Measurements from ENCODE around the gene NAGS.
A peak's percentile ranks its signal among the peaks of the same experiment; 100 is the strongest.
"Not testable (repeated sequence)": the region's sequence is repeated elsewhere in the genome, so short reads cannot be mapped to it uniquely, and the experiment has no call there.

NAGS gene

GRCh38 chr17:44007346-44008204, 3.2 kb downstream of the NAGS start:
- DNase-seq: no peak

DNA sequence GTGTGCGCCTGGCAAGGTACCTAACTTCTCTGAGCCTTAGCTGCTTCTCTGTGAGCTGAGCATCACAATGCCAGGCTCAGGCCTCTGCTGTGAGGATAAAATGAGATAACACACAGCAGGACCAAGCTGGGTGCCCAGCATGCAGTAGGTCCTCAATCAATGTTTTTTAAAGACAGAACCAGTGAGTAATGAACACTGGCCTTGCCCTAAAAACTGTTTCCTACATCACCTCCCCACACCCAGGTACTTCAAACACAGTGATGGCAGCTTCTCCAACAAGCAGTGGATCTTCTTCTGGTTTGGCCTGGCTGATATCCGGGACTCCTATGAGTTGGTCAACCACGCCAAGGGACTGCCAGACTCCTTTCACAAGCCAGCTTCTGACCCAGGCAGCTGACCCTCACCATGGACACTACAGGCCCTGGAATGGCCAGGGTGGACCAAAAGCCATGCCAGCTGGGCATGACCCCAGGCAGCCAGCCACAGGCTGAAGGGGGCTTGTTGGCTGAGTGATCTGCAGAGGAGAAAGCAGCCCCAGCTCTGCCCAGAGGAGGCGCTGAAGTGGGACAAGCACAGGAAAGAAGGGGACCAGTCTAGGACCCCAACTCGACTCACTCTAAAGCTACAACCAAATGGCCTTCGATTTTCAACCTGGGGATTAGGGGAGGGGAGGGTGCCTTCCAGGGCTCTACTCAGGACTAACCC, 3.9 kb downstream of the NAGS start:
- no peak for DNase-seq

DNA sequence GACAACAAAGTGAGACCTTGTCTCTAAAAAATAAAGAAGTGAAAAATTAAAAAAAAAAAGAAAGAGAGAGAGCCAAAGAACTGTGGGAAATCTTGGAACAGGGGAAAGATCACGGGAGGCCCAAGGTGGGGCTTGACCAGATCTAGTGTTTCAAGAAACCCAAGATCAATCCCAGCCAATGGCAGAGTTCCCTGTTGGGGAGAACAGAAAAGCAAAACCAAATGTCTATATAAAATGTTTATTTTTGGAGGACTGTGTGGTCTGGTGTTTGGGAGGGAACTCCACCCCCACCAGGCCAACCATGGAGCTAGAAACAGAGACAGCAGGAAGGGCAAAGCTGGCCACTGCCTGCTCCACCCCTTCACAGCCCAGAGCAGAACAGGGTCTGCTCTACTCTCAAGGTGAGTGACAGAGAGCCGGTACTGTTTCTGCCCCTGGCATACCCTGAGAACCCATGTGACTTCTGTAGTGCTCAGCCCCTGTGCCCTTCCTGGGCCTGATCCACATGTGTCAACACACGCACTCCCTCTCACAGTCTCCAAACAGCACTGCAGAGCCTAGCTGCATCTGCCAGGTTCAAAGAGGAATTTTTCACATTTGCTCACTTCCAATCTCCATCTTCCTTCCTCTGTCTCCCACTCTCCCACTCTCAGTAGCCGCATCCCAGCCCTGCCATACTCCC, 6.7 kb downstream of the NAGS start:
- DNase-seq: no peak

DNA sequence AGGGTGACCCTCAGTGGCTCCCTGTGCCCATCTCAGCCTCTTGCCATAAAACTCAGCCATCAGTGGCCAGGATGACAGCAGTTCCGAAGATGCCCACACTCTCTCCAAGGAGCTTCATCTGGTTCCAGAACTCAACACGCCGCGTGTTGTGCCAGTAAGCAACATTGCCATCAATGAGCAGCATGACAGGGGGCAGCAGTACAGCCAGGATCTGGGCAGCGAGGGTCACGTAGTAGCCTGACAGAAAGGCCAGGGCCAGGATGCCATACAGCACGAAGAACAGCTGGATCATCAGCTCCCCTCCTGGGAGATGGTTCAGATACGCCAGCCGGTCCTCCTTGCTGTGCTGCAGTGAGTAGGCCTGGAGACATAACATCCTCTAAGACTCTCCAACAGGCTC, 7.5 kb downstream of the NAGS start:
- DNase-seq: no peak

DNA sequence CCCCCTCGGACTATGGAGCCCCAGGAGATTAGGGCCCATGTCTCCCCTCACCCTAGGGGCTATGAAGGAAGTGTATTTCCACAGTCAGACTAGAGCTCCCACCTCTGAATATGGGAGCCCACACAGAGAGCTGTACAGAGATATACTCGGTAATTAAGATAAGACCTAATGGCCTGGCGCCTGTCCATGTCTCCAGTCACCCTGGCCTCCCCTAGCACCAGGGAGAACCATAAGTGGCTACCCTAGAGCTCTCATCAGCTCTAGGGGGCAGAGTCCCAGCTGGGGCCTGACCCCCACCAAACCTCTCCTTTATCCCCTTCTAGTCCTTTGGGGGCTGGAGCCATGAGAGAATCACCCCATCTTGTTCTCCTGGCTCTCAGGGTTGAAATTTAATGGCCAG, 8.0 kb downstream of the NAGS start:
- DNase-seq: no peak

DNA sequence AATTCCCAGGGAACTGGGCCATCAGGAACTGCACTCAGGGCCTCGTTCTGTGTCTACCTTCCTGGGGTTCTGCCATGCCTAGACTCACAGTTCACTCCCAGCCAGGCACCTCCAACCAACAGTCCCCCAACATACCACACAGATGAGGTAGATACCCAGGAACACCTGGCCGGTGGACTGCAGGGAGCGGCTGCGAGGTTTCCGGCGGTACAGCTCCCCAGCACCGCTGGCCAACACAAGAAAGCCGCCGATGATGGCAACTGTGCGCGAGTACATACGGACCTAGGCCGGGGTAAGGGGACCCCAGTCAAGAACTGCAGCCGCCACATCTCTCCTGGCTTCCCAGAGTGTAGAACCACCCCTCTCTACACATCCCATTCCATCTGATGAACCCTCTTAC, 8.5 kb downstream of the NAGS start:
- DNase-seq: no peak

GRCh38 chr17:44014133-44014436, 9.7 kb downstream of the NAGS start:
- DNase-seq: no peak

- peak; percentile 89 for DNase-seq
Observed at GRCh38 chr17:44014437-44015172, 10.2 kb downstream of the NAGS start, which contains the start of gene TMEM101. Gene TMEM101 (minus strand): TSS chr17:44014963. CDS start chr17:44014952, 11 bp downstream.

DNA sequence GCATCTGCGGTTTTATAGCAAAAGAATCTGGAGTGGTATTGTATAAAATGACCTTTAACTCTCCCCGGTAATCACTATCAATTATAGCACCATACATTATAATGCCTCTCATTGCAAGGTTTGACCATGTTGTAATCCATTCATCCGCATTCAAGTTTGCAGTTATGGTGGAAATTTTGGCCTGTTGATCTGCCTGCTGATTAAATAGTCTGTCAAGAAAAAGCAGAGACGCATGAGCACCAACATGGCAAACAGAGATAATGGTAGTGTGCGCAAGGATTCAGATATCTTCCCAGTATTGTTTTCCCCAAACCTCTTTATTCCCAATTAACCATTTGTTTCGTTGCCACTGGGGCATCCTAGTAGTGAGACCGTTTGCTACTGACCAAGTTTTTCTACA, 16.8 kb downstream of the NAGS start:
- not testable (repeated sequence) for DNase-seq

DNA sequence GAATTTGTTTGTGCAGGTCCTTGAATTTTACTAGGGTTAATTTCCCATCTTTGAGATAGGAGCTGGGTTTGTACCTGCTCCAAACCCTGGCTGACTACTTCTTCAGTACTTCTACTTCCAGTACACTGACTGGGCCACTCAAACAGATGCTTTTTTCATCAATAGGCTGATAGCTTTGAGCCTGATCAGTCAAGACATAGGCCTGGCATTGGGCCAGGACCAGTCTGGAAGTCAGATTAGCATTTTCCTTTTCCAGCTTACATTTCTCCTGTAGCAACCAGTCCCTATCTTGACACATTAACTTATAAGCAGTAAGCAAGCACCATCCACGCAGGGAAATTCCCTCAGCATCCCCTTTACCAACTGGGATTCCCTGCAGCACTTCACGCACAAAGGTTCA, 17.8 kb downstream of the NAGS start:
- DNase-seq: no peak

GRCh38 chr17:44023545-44024270, 19.3 kb downstream of the NAGS start:
- DNase-seq: no peak

GRCh38 chr17:44024271-44024663, 19.8 kb downstream of the NAGS start:
- no peak for DNase-seq

GRCh38 chr17:44024853-44025252, 20.4 kb downstream of the NAGS start:
- no peak for DNase-seq

- no peak for DNase-seq
Observed at GRCh38 chr17:44029736-44030135, 25.3 kb downstream of the NAGS start.

- DNase-seq: no peak
Observed at GRCh38 chr17:44030482-44030881, 26.1 kb downstream of the NAGS start.

- DNase-seq: no peak
Observed at GRCh38 chr17:44033861-44034408, 29.5 kb downstream of the NAGS start.

GRCh38 chr17:44034688-44035087, 30.3 kb downstream of the NAGS start:
- not testable (repeated sequence) for DNase-seq

DNA sequence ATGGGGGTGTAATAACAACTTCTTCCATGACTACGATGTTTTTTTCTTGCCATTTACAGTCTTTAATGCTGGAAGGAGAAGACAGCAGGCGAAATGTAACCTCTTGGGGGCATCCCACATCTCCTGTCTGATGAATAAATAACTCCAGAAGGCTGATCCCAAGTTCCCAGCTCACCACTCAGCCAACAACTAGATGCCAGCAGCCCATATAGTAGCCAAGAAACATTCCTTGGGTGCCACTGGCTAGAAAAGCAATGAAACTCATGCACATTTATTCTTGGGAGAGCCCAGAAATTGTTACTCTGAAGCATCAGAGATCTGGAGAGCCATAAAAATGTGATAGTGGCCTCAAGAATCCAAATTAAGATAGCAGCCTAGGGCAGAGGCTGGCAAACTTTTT, 33.0 kb downstream of the NAGS start:
- DNase-seq: no peak

DNA sequence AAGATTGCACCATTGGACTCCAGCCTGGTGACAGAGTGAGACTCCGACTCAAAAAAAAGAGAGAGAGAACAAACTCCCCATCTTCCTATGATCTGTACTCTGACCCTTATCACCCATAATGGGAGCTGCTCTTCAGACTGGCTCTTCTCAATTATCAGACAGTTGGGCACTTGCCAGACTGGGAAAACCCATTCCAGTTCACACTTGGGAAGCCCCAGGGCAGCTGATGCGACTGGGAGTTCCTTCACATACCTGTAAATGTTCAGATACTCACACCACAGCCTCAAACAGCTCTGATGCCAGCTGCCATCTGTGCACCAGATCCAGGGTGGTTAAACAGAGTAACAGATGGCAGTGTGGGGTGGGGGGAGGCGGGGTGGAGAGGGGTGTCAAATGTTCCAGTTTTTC, 34.2 kb downstream of the NAGS start:
- DNase-seq: no peak

DNA sequence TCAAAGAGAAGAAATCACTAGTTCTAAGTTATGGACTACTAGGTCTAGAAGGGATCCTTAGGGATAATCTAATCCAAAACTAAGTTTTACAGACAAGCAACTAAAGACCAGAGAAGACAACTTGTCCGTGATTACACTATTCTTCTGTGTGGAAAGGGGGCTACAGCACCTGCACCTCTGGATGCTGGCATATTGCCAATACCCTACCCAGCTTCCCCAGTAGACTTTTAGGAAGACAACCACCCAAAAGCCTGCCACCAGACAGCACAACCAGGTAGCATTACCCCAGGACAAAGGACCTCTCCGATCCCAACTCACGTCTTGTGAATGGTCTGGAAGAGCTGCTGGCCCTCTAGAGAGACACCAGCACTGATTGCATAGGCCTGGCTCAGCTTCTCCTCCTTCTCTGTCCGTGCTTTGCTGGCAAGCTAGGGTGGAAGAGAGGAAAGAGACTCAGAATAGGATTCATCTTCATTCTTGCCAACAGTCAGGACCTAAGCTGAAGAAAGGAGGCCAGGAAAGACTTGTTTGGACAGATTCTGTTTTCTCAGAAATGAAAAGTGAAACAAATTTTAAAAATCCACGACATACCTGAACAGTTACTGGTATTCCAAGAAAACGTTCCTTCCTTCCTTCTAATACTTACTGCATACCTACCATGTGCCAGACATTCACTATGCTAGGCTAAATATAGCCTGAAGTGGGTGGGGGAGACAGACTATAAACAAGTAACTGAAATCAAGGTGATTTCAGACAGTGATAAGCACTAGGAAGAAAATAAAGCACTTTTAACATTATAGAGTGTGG, 35.6 kb downstream of the NAGS start:
- no peak for DNase-seq

DNA sequence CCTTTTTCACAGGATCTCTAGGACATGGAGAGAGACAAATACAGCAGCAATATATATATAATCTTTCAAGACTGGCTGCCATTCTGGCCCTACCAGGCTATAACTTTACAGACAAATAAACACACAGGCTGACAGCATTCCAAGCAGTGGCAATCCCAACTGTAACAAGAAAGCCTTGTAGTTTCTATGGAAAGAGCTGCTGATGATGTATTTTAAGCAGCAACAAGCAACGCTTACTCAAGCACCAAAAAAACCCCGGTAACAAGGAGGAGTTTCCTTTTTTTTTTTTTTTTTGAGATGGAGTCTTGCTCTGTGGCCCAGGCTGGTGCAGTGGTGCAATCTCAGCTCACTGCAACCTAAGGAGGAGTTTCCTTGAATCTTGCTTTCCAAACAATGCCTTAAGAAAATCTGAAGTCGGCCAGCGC, 38.9 kb downstream of the NAGS start:
- no peak for DNase-seq
